Motor neuron (in vitro differentiated cells): ENCODE results near the gene FAM53C. TPM values are rescaled to one million over a fixed set of nuclear protein-coding genes. Genes with fewer than 3 reads are reported as not detected.
"Not testable (repeated sequence)": the region's sequence is repeated elsewhere in the genome, so short reads cannot be mapped to it uniquely, and the experiment has no call there.

Experiments
- ATAC-seq, 8 experiments: fragments of 200-7000 bp; cut with Tn5 transposase; replicated peaks in 6 of 8; 2 replicates each; pipeline ENCODE4 v1.8.0; 2021; ENCODE audit warnings: mild to moderate bottlenecking in 8 of 8, moderate library complexity in 8 of 8
- H3K27ac ChIP-seq, 2 donors: fragments of 250-450 bp; sonication (Bioruptor Pico); 2 replicates each; pipeline ENCODE4 v1.9.0; 2021; ENCODE audit warnings: antibody characterized with exemption in 2 of 2, mild to moderate bottlenecking in 2 of 2, moderate library complexity in 1 of 2
- H3K4me1 ChIP-seq, 2 donors: fragments of 250-450 bp; sonication (Bioruptor Pico); replicated peaks in 1 of 2; 2 replicates each; pipeline ENCODE4 v1.6.1; 2021; ENCODE audit warnings: antibody characterized with exemption in 2 of 2, mild to moderate bottlenecking in 2 of 2, moderate library complexity in 1 of 2
- H3K4me3 ChIP-seq, 5 donors: fragments of 250-450 bp; sonication (Bioruptor Pico); 2 replicates each; pipeline ENCODE4 v1.9.0; 2021; ENCODE audit warnings: antibody characterized with exemption in 5 of 5, mild to moderate bottlenecking in 5 of 5, moderate library complexity in 4 of 5
- WGBS, 10 experiments: fragments of 450-650 bp; shearing (Covaris generic); methylation state at CpG; one replicate each; pipeline ENCODE4 v1.0.0; 2022; 5-methylcytosine and 5-hydroxymethylcytosine counted together
- in situ Hi-C, 9 experiments: fragments of 400-800 bp; cut with MboI; loops; one replicate each; pipeline ENCODE4 v1.15.0; 2021; ENCODE audit warnings: low sequenced_read_pairs in 9 of 9, low pct_unique_long_range_greater_than_20kb in 2 of 9; ENCODE audit not compliant: unreplicated experiment in 9 of 9
- total RNA-seq, 8 experiments: library from RNA; unstranded; fragments of 300-600 nt; gene quantifications; 2 replicates each; pipeline versions ENCODE4 v1.2.3 to v1.2.4, GENCODE V29; 2022

Gene FAM53C
- total RNA-seq: 10 to 100 TPM; 23.2 to 47.0 (median 29.5) TPM

DNA sequence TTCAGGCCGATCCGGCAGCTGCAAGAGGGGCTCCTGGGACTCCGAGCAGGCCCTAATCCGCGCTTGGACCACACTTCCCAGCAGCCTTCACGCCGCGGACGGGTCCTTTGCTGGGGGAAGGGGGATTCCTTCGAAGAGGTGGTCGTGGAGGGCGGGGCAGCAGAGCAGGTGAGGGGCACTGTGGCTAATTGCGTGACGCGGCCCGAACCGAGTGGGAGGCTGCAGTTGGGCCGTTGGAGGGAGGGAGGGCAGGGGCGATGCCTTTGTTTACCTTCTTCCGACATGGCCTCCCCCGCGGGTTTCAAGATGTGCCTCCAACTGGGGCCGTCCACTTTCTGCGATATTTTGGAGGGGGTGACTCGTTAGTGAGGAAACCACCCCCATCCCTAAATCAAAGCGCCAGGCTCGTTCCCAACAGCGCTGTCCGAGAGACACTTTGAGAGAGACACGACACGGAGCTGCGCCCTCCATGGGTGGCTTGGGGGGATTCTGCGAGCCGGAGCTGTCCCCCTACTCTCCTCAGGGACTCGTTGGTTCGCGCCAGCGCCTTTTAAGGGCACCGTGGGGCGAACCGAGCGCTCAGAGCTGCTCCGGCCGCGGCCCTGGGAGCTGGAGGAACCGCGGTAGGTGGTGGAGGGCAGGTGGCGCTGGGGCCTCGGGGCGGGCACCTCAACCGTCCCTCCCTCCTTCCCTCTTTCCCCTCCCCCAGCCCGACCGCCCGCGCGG, at the start of gene FAM53C:
FAM53C (plus strand) TSS at position 582 of the 726 bp plus-strand sequence. CDS start 3,070 bp downstream, outside the sequence.
- peak within 1 kb of the TSS; percentile 57 to 84 (median 69) for H3K4me3 ChIP-seq
- H3K4me1 ChIP-seq: peaks cover 8 to 10% of the 10 kb centered on the region in 2 donors
- ATAC-seq: peak; percentile 84 to 90 (median 88)
- peak within 1 kb of the TSS; percentile 98 to 100 for H3K27ac ChIP-seq
- WGBS, 10 experiments: 0 to 5% (median 1%) methylated on average over 2 to 10 of the region's 56 CpGs; no CpG with 5 or more reads in 6 of the 10 experiments
- in situ Hi-C loops: no loop called here

DNA sequence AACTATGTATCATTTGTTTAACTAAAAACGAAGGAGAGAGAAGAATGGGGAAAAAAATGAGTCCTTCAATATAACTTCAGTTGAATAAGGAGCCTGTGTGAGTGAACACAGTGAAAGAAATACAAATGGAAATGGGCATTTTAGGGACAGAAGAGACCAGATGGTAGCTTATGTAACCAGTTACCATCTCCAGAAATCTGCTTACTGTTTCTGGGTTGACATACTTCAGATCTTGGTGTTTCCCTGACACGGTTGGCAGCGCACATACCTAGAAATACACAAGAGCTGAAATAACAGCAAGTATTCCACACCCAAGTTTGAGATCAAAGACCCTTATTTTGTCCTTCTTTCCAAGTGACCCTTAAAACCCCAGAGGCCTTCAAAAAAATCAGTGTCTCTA, 48.8 kb upstream of the FAM53C start:
- Histone ChIP-seq H3K4me1 (no peaks in the 10 kb centered on the region), H3K4me3 (no peak overlapping the region), H3K27ac (no peak overlapping the region)
- 40 to 100% (median 95%) methylated on average over 1 to 3 of the region's 3 CpGs; no CpG with 5 or more reads in 1 of the 10 experiments for WGBS, 10 experiments
- ATAC-seq: no peak
- in situ Hi-C loops: no loop called here

DNA sequence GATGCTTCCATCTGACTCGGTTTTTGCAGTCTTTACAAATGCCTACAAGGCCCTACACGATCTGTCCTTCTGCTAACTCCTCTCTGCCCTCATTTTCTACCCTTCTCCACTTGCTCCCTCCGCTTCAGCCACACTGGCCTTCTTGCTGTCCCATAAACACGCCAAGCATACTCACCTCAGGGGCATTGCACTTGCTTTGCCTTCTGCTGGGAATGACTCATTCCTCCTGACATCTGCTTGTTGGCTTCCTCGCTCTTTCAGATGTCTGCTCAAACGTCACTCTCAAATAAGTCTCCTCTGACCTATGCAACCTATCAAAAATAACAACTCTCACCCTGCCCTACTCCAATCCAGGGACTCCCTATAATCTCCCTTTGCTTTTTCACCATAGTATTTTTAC, 34.7 kb upstream of the FAM53C start:
- in situ Hi-C loops: no loop called here
- no peaks in the 10 kb centered on the region for H3K4me1 ChIP-seq
- no peak overlapping the region for H3K27ac ChIP-seq
- peak in 1 of 8 experiments; percentile 51 for ATAC-seq
- no peak overlapping the region for H3K4me3 ChIP-seq
- 67 to 100% (median 76%) methylated on average over 1 to 6 of the region's 6 CpGs; no CpG with 5 or more reads in 1 of the 10 experiments for WGBS, 10 experiments

DNA sequence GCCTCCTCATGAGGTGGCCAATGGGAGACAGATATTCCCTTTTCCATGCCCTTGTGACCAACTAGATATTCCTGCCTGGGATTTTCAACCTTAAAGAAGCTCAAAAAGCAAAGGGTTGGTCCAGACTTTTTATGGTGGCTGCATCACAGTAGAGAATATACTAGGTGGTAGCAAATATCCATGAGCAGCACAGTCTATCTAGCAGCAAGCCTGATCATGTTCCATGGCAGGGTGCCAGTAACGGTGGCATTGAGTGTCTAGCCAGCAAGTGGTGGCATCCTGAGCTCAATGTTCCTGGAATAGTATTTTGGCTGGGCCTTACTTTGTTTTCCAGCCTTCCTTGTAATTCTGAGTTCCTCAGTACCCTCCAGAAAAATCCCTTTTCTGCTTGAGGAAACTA, 32.3 kb upstream of the FAM53C start:
- in situ Hi-C loops: no loop called here
- no peak for ATAC-seq
- Histone ChIP-seq H3K27ac (no peak overlapping the region), H3K4me1 (no peaks in the 10 kb centered on the region), H3K4me3 (no peak overlapping the region)
- WGBS, 10 experiments: 50 to 100% (median 83%) methylated on average over 1 of the region's 1 CpG; no CpG with 5 or more reads in 3 of the 10 experiments

GRCh38 chr5:138315751-138316278, 22.3 kb upstream of the FAM53C start:
- in situ Hi-C loops: no loop called here
- no peak overlapping the region for H3K27ac ChIP-seq
- H3K4me1 ChIP-seq: no peaks in the 10 kb centered on the region
- H3K4me3 ChIP-seq: no peak overlapping the region
- 70 to 100% (median 88%) methylated on average over 1 to 7 of the region's 7 CpGs; no CpG with 5 or more reads in 6 of the 10 experiments for WGBS, 10 experiments
- no peak for ATAC-seq

GRCh38 chr5:138316355-138316754, 21.7 kb upstream of the FAM53C start:
- no peak overlapping the region for H3K4me3 ChIP-seq
- peak in 3 of 8 experiments; percentile 22 to 83 (median 45) for ATAC-seq
- in situ Hi-C loops: no loop called here
- no peak overlapping the region for H3K27ac ChIP-seq
- WGBS, 10 experiments: 60 to 100% (median 76%) methylated on average over 1 to 3 of the region's 3 CpGs; no CpG with 5 or more reads in 5 of the 10 experiments
- no peaks in the 10 kb centered on the region for H3K4me1 ChIP-seq

DNA sequence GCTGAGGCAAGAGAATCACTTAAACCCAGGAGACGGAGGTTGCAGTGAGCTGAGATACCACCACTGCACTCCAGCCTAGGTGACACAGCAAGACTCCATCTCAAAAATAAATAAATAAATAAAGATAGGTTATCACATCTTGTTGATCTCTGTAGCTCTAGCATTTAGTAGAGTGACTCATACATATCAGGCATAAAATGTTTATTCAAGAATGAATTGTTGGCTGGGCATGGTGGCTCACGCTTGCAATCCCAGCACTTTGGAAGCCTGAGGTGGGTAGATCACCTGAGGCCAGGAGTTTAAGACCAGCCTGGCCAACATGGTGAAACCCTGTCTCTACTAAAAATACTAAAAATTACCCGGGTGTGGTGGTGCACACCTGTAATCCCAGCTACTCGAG, 19.9 kb upstream of the FAM53C start:
- H3K4me1 ChIP-seq, H3K4me3 ChIP-seq, in situ Hi-C loops, H3K27ac ChIP-seq: not testable (repeated sequence)
- peak in 1 of 8 experiments; percentile 26 for ATAC-seq
- 63 to 100% (median 96%) methylated on average over 1 to 4 of the region's 4 CpGs; no CpG with 5 or more reads in 3 of the 10 experiments for WGBS, 10 experiments

GRCh38 chr5:138330813-138331448, 7.1 kb upstream of the FAM53C start:
- in situ Hi-C loops: no loop called here

DNA sequence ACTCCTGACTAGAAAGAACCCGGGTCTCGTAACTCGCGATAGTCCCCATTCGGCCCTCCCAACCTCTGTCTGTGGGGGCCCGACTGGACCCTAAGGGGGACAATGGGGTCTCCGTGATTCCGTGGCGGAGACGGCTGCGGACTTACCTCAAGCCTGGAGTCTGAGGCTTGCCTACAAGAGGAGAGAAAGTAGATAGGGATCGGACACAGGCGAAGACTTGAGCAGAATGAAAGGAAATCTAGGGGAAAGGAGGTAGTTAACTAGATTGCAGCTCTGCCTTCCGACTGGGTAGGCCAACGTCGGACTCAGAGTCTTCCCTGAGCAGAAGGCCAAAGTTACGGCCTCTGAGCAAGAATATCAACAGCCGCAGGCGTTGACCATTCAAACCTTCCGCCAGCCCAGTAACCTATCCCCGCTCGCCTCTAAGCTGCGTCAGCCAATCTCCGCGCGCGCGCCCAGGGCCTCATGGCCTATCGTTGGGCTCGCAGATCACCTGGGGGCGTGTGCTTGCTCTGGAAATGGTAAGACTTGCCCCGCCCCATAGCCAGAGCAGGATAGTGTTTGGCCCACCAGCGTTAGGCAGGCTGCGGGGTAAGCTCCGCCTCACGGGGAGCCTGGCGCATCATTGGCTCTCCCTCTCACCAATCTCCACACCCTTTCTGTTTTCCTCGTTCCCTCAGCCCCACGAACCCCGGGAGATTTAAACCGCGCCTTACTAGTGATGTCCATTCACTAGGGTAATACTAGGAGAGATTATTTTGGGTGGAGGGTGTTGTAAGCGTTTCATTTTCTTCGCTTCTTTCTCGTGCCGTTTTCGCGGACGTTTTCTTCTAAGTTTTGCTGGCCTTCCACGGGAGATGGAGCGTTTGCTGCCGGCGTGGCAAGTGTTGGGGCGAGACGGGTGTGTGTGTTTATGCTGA, 6.4 kb upstream of the FAM53C start, which contains the start of gene CDC25C:
CDC25C (minus strand) TSS at position 356 of the 920 bp plus-strand sequence. CDS start 624 bp downstream, outside the sequence.
- ATAC-seq: peak; percentile 99 to 100 (median 99)
- Histone ChIP-seq H3K4me1 (no peaks in the 10 kb centered on the region), H3K27ac (no peak within 1 kb of the TSS), H3K4me3 (peak within 1 kb of the TSS; percentile 29 to 46 (median 42))
- WGBS, 10 experiments: 0 to 5% (median 0%) methylated on average over 2 to 29 of the region's 55 CpGs
- in situ Hi-C loops: no loop called here

More at GRCh38 chr5:138330813-138331448, 7.1 kb upstream of the FAM53C start:
- 0 to 20% (median 10%) methylated on average over 2 to 7 of the region's 12 CpGs for WGBS, 10 experiments
- Histone ChIP-seq H3K27ac (no peak overlapping the region), H3K4me3 (peak overlapping the region; percentile 28 to 46 (median 42)), H3K4me1 (no peaks in the 10 kb centered on the region)
- no peak for ATAC-seq

GRCh38 chr5:138334867-138335447, 3.1 kb upstream of the FAM53C start:
- in situ Hi-C loops: no loop called here
- no peak overlapping the region for H3K27ac ChIP-seq
- H3K4me1 ChIP-seq: peaks cover 4 to 5% of the 10 kb centered on the region in 2 donors
- 40 to 93% (median 62%) methylated on average over 1 to 3 of the region's 3 CpGs; no CpG with 5 or more reads in 4 of the 10 experiments for WGBS, 10 experiments
- no peak for ATAC-seq
- H3K4me3 ChIP-seq: no peak overlapping the region

- WGBS, 10 experiments: 25 to 60% (median 35%) methylated on average over 3 to 8 of the region's 13 CpGs; no CpG with 5 or more reads in 2 of the 10 experiments
- in situ Hi-C loops: no loop called here
- Histone ChIP-seq H3K27ac (peak overlapping the region; percentile 98 to 100), H3K4me1 (peaks cover 8 to 10% of the 10 kb centered on the region in 2 donors), H3K4me3 (peak overlapping the region; percentile 57 to 84 (median 69))
- ATAC-seq: peak; percentile 24 to 52 (median 41)
Measured at GRCh38 chr5:138336952-138337684, 948 bp upstream of the FAM53C start.
